ENCODE results near the gene LHFPL6. TPM values are rescaled to one million over a fixed set of nuclear protein-coding genes. Genes with fewer than 3 reads are reported as not detected.

The LHFPL6 gene
- total RNA-seq, 1 experiment from 2014 or later: 3.6 TPM

DNA sequence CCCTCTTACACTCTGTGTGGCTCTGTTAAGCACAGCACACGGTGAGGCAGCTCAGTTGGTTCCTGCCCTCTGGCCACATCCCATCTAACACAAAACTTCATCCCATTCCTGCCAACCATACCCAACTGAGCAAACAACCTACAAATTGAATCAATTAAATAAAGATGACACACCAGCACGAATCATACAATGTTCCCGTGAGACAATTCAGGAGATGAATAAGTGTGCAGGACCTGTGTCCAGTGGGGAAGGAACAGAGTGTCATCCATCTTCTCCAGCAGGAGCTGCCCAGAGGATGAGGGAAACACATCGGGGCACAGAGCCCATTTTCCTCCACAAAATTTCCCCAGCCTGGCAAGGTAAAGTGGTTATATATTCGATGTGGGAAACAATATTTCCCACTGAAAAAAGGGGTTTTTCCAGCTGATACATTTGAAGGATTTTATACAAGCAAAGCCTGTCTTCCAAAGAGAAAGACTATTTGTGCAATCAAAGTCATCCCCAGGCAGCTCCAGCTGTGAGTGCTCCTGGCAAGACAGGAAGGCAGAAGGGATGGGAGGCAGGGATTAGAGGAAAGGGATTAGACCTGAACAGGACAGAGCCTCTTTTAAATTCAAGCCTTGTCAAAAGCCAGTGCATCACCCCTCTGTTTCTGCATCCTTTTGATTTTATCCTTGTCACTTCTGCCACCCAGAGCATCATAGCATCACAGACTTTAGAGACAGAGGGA is 240.2 kb downstream of the LHFPL6 start:
- intact Hi-C loops (cut with micrococcal nuclease; ENCODE audit: unreplicated experiment): no loop called here
- H3K4me3 ChIP-seq (ENCODE audit: low read depth, low read length): no peak overlapping the region
- BruUV-seq (replicated peaks): no TSS peak
- Mint-ChIP-seq H3K27ac (ENCODE audit: unreplicated experiment) (no peak overlapping the region), H3K4me3 (ENCODE audit: unreplicated experiment) (no peak overlapping the region), H3K4me1 (ENCODE audit: low read depth, unreplicated experiment) (peaks cover 13% of the 10 kb centered on the region), H3K27me3 (ENCODE audit: insufficient read depth, unreplicated experiment) (peaks cover 10% of the 10 kb centered on the region), H3K36me3 (ENCODE audit: insufficient read depth, unreplicated experiment) (no peaks in the 10 kb centered on the region), H3K9me3 (ENCODE audit: unreplicated experiment) (no peaks in the 10 kb centered on the region)
- ChIA-PET CTCF (no interaction called here), POLR2A (no interaction called here)
- no peak for DNase-seq
- TF ChIP-seq, protein P1, sequence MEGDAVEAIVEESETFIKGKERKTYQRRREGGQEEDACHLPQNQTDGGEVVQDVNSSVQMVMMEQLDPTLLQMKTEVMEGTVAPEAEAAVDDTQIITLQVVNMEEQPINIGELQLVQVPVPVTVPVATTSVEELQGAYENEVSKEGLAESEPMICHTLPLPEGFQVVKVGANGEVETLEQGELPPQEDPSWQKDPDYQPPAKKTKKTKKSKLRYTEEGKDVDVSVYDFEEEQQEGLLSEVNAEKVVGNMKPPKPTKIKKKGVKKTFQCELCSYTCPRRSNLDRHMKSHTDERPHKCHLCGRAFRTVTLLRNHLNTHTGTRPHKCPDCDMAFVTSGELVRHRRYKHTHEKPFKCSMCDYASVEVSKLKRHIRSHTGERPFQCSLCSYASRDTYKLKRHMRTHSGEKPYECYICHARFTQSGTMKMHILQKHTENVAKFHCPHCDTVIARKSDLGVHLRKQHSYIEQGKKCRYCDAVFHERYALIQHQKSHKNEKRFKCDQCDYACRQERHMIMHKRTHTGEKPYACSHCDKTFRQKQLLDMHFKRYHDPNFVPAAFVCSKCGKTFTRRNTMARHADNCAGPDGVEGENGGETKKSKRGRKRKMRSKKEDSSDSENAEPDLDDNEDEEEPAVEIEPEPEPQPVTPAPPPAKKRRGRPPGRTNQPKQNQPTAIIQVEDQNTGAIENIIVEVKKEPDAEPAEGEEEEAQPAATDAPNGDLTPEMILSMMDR (IDR thresholded peaks at IDR 0.05; ENCODE audit: insufficient read depth in 1 of 2, low read depth in 1 of 2, low read length in 1 of 2, severe bottlenecking in 1 of 2, unreplicated experiment in 1 of 2): no peak
- no peaks in the 10 kb centered on the region for H3K4me1 ChIP-seq
- no peaks in the 10 kb centered on the region for H3K27me3 ChIP-seq (replicated peaks; ENCODE audit: control insufficient read depth, insufficient read depth, low read length)
- no peaks in the 10 kb centered on the region for H3K36me3 ChIP-seq (ENCODE audit: control insufficient read depth, insufficient read depth, low read length)
- no peaks in the 10 kb centered on the region for H3K9me3 ChIP-seq

DNA sequence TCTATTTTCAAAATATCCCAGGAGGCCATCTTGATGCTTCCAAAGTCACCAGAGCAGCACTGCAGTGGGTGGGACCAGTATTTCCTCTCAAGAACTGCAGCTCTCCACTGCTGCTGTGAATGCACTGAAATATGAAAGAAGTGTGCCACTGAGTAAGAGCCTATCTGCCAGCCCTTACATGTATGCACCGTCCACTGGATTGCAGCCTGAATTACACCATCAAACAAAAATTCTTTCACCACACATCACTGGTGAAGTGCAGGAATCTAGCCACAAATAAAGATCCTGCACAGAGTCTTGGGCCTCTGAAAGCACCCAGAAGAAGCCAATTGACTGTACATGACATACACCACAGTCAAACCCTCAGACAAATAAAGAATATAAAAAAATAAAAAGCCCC is 249.0 kb downstream of the LHFPL6 start:
- Mint-ChIP-seq H3K36me3 (ENCODE audit: insufficient read depth, unreplicated experiment) (no peaks in the 10 kb centered on the region), H3K27ac (ENCODE audit: unreplicated experiment) (no peak overlapping the region), H3K27me3 (ENCODE audit: insufficient read depth, unreplicated experiment) (peaks cover 24% of the 10 kb centered on the region), H3K4me3 (ENCODE audit: unreplicated experiment) (no peak overlapping the region), H3K4me1 (ENCODE audit: low read depth, unreplicated experiment) (no peaks in the 10 kb centered on the region), H3K9me3 (ENCODE audit: unreplicated experiment) (no peaks in the 10 kb centered on the region)
- TF ChIP-seq, protein P1 (IDR thresholded peaks at IDR 0.05; ENCODE audit: insufficient read depth in 1 of 2, low read depth in 1 of 2, low read length in 1 of 2, severe bottlenecking in 1 of 2, unreplicated experiment in 1 of 2): no peak
- Histone ChIP-seq H3K4me1 (no peaks in the 10 kb centered on the region), H3K27me3 (replicated peaks; ENCODE audit: control insufficient read depth, insufficient read depth, low read length) (no peaks in the 10 kb centered on the region; the same call in 1 of the 2 replicates), H3K36me3 (ENCODE audit: control insufficient read depth, insufficient read depth, low read length) (no peaks in the 10 kb centered on the region), H3K9me3 (no peaks in the 10 kb centered on the region), H3K4me3 (ENCODE audit: low read depth, low read length) (no peak overlapping the region)
- no peak for DNase-seq
- POLR2A ChIA-PET: no interaction called here
- intact Hi-C loops (cut with micrococcal nuclease; ENCODE audit: unreplicated experiment): no loop called here
- no TSS peak for BruUV-seq (replicated peaks)
- CTCF ChIA-PET: no interaction called here

DNA sequence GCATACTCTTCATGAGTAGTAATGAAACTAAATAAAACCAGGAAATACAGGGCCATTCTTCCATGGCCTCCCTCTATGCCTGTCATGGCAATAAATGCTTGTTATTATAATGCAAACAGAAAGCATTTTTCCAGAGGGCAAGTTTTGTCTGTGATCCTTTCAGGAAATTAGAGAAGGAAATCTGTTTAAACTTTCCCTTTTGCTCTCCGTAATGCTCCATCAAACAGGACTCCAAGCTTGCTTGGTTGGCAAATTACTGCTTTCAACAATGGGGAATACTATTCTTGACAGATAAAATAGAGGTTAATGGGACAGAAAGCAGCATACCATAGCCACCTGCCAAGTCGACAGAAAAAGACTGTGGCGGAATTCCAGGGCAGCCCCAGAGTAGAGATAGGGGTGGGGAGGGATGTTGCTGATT is 252.5 kb downstream of the LHFPL6 start:
- Histone ChIP-seq H3K36me3 (ENCODE audit: control insufficient read depth, insufficient read depth, low read length) (no peaks in the 10 kb centered on the region), H3K4me3 (ENCODE audit: low read depth, low read length) (no peak overlapping the region), H3K9me3 (no peaks in the 10 kb centered on the region), H3K4me1 (no peaks in the 10 kb centered on the region), H3K27me3 (replicated peaks; ENCODE audit: control insufficient read depth, insufficient read depth, low read length) (no peaks in the 10 kb centered on the region; the same call in 1 of the 2 replicates)
- CTCF ChIA-PET: no interaction called here
- TF ChIP-seq, protein P1 (IDR thresholded peaks at IDR 0.05; ENCODE audit: insufficient read depth in 1 of 2, low read depth in 1 of 2, low read length in 1 of 2, severe bottlenecking in 1 of 2, unreplicated experiment in 1 of 2): no peak
- BruUV-seq (replicated peaks): no TSS peak
- Mint-ChIP-seq H3K4me1 (ENCODE audit: low read depth, unreplicated experiment) (no peaks in the 10 kb centered on the region), H3K27me3 (ENCODE audit: insufficient read depth, unreplicated experiment) (peaks cover 18% of the 10 kb centered on the region), H3K27ac (ENCODE audit: unreplicated experiment) (no peak overlapping the region), H3K36me3 (ENCODE audit: insufficient read depth, unreplicated experiment) (no peaks in the 10 kb centered on the region), H3K4me3 (ENCODE audit: unreplicated experiment) (no peak overlapping the region), H3K9me3 (ENCODE audit: unreplicated experiment) (no peaks in the 10 kb centered on the region)
- intact Hi-C loops (cut with micrococcal nuclease; ENCODE audit: unreplicated experiment): no loop called here
- POLR2A ChIA-PET: no interaction called here
- no peak for DNase-seq
